ENCODE data around the gene CFAP61. TPM values are rescaled to one million over a fixed set of nuclear protein-coding genes. Genes with fewer than 3 reads are reported as not detected.

Gene CFAP61
- total and polyA plus RNA-seq, 2 experiments from 2014 or later = 0.21 TPM; not detected in 1

DNA sequence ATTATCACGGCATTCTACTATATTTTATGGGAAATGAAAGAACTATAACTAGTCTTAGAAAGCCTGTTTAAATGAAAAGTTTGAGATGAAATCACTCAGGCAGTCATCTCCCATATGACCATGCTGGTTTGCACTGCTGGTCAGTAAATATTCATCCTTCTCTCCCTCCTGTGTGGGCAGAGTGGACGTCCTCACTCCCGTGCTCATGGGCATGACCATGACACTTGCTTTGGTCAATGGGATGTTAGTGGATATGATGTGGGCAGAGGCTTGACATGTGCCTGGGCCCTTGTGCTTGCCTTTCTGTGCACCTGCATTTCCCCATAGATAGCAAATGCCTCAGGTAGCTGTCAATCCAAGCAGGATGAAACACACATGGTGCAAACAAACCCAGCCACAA, 222.5 kb downstream of the CFAP61 start (continued):
- TF ChIP-seq, protein P1, sequence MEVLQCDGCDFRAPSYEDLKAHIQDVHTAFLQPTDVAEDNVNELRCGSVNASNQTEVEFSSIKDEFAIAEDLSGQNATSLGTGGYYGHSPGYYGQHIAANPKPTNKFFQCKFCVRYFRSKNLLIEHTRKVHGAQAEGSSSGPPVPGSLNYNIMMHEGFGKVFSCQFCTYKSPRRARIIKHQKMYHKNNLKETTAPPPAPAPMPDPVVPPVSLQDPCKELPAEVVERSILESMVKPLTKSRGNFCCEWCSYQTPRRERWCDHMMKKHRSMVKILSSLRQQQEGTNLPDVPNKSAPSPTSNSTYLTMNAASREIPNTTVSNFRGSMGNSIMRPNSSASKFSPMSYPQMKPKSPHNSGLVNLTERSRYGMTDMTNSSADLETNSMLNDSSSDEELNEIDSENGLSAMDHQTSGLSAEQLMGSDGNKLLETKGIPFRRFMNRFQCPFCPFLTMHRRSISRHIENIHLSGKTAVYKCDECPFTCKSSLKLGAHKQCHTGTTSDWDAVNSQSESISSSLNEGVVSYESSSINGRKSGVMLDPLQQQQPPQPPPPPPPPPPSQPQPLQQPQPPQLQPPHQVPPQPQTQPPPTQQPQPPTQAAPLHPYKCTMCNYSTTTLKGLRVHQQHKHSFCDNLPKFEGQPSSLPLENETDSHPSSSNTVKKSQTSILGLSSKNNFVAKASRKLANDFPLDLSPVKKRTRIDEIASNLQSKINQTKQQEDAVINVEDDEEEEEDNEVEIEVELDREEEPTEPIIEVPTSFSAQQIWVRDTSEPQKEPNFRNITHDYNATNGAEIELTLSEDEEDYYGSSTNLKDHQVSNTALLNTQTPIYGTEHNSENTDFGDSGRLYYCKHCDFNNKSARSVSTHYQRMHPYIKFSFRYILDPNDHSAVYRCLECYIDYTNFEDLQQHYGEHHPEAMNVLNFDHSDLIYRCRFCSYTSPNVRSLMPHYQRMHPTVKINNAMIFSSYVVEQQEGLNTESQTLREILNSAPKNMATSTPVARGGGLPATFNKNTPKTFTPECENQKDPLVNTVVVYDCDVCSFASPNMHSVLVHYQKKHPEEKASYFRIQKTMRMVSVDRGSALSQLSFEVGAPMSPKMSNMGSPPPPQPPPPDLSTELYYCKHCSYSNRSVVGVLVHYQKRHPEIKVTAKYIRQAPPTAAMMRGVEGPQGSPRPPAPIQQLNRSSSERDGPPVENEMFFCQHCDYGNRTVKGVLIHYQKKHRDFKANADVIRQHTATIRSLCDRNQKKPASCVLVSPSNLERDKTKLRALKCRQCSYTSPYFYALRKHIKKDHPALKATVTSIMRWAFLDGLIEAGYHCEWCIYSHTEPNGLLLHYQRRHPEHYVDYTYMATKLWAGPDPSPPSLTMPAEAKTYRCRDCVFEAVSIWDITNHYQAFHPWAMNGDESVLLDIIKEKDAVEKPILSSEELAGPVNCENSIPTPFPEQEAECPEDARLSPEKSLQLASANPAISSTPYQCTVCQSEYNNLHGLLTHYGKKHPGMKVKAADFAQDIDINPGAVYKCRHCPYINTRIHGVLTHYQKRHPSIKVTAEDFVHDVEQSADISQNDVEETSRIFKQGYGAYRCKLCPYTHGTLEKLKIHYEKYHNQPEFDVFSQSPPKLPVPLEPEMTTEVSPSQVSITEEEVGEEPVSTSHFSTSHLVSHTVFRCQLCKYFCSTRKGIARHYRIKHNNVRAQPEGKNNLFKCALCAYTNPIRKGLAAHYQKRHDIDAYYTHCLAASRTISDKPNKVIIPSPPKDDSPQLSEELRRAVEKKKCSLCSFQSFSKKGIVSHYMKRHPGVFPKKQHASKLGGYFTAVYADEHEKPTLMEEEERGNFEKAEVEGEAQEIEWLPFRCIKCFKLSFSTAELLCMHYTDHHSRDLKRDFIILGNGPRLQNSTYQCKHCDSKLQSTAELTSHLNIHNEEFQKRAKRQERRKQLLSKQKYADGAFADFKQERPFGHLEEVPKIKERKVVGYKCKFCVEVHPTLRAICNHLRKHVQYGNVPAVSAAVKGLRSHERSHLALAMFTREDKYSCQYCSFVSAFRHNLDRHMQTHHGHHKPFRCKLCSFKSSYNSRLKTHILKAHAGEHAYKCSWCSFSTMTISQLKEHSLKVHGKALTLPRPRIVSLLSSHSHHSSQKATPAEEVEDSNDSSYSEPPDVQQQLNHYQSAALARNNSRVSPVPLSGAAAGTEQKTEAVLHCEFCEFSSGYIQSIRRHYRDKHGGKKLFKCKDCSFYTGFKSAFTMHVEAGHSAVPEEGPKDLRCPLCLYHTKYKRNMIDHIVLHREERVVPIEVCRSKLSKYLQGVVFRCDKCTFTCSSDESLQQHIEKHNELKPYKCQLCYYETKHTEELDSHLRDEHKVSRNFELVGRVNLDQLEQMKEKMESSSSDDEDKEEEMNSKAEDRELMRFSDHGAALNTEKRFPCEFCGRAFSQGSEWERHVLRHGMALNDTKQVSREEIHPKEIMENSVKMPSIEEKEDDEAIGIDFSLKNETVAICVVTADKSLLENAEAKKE (CRISPR knock-in tag; IDR thresholded peaks at IDR 0.05) = no peak
- TF ChIP-seq JUNB (IDR thresholded peaks at IDR 0.05; ENCODE audit: unreplicated experiment) (no peak), EZH2 (IDR thresholded peaks at IDR 0.05; ENCODE audit: low read depth, unreplicated experiment) (no peak), STAT1 (IDR thresholded peaks at IDR 0.05; ENCODE audit: unreplicated experiment) (no peak), ZNF114 (CRISPR knock-in tag; IDR thresholded peaks at IDR 0.05) (no peak), POLR2AphosphoS5 (IDR thresholded peaks at IDR 0.05; ENCODE audit: low read depth) (no peak)

DNA sequence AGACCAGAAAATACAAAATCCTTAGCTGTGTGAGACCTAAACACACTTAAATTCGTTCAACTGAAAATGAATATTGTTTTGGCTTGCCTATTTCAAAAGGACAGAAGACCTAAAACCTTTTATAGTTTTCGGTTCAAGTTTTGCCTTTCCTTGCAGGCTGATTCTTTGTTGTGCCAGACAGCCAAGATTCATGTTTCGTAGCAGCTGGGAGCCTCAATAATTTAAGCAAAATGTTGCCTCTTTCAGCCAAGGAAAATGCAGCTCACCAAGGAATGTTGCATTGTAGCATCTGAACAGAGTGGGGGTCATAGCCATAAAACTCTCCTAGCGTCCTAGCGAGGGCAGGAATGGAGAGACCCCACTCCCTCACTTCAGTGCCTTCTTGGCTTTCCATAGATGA, 223.3 kb downstream of the CFAP61 start:
- H2AFZ ChIP-seq = peak overlapping the region; percentile 66
- TF ChIP-seq, protein P2, sequence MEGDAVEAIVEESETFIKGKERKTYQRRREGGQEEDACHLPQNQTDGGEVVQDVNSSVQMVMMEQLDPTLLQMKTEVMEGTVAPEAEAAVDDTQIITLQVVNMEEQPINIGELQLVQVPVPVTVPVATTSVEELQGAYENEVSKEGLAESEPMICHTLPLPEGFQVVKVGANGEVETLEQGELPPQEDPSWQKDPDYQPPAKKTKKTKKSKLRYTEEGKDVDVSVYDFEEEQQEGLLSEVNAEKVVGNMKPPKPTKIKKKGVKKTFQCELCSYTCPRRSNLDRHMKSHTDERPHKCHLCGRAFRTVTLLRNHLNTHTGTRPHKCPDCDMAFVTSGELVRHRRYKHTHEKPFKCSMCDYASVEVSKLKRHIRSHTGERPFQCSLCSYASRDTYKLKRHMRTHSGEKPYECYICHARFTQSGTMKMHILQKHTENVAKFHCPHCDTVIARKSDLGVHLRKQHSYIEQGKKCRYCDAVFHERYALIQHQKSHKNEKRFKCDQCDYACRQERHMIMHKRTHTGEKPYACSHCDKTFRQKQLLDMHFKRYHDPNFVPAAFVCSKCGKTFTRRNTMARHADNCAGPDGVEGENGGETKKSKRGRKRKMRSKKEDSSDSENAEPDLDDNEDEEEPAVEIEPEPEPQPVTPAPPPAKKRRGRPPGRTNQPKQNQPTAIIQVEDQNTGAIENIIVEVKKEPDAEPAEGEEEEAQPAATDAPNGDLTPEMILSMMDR (conservative IDR thresholded peaks at IDR 0.05; ENCODE audit: low read depth in 2 of 2) = no peak
- TF ChIP-seq ZNF331 (CRISPR knock-in tag; IDR thresholded peaks at IDR 0.05; ENCODE audit: low read depth) (no peak), CREB1 (CRISPR knock-in tag; IDR thresholded peaks at IDR 0.05; ENCODE audit: low read depth) (no peak), EZH2phosphoT487 (IDR thresholded peaks at IDR 0.05; ENCODE audit: unreplicated experiment) (no peak)

More for the DNA sequence above, 223.3 kb downstream of the CFAP61 start:
- H3K9me2 ChIP-seq (ENCODE audit: insufficient read depth) = no peaks in the 10 kb centered on the region; the same call in 1 of the 2 replicates
- no peaks in the 10 kb centered on the region for H3K4me1 ChIP-seq (ENCODE audit: insufficient read depth)
- peaks cover 2% of the 10 kb centered on the region; the same call in 1 of the 3 replicates for H3K4me1 Mint-ChIP-seq
- H3K27me3 Mint-ChIP-seq (ENCODE audit: insufficient read depth, low read depth, poor library complexity) = no peaks in the 10 kb centered on the region
- no peaks in the 10 kb centered on the region for H3K9me3 Mint-ChIP-seq
- H3K36me3 ChIP-seq (ENCODE audit: insufficient read depth) = no peaks in the 10 kb centered on the region
- H3K4me2 ChIP-seq = no peak overlapping the region
- H3K27me3 ChIP-seq (ENCODE audit: insufficient read depth) = no peaks in the 10 kb centered on the region
- H4K20me1 ChIP-seq (replicated peaks; ENCODE audit: insufficient read depth) = no peaks in the 10 kb centered on the region
- no peak for ATAC-seq
- H3K27ac ChIP-seq (ENCODE audit: low read depth) = no peak overlapping the region
- H3K4me3 Mint-ChIP-seq = no peak overlapping the region
- H3K27ac Mint-ChIP-seq = no peak overlapping the region
- no peaks in the 10 kb centered on the region for H3K79me2 ChIP-seq (replicated peaks; ENCODE audit: insufficient read depth)
- DNase-seq (ENCODE audit: low spot score) = no peak
- no peak overlapping the region for H3K4me3 ChIP-seq
- no peaks in the 10 kb centered on the region for H3F3A ChIP-seq (replicated peaks; ENCODE audit: low read depth)
- no peaks in the 10 kb centered on the region for H3K36me3 Mint-ChIP-seq (ENCODE audit: low read depth)

Measured in GM23338 (cell line).